ENCODE measurements around the gene NECAB3. TPM values are rescaled to one million over a fixed set of nuclear protein-coding genes. Genes with fewer than 3 reads are reported as not detected.

The NECAB3 gene
- total RNA-seq, 4 donors from 2014 or later = 34.1 to 43.4 (median 39.9) TPM

DNA sequence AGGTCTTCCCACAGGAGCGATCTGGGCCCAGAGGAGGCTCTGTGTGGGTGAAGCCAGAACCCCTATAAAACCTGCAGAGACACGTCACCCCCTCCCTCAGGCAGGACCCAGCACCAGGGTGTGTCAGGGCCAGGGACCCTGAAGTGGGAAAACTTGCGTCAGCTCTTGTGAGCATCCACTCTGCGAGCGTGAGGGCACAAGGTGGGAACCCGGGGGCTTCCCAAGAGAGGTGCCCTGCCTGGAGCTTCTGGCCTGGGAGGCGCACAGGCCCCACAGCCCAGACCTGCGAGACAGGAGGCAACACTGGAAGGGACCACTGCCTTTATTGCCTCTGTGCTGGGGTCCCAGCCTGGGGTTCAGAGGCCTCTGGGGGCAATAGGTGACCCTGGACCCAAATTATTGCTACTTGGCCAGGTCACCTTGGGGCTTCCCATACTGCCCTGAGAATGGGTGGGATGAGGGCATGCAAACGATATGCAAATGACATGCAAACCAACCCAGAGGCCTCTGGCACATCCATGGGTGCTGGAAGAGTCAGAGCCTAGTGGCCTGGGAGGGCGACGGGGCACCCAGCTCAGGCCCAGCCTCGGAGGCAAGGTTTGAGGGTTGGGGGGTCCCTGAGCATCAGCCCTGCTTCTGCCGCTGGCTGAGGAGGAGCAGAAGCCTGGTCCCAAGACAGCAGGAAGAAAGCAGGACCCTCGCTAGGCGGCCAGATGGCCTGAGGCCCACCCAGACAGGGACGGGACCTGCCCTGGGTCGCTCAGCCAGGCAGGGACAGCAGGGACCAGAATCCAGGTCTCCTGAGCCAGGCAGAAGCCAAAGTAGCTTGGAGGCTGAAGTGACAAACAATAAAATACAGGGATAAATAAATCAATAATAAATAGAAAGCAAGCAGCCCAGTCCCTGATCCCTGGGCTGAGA is 17.2 kb downstream of the NECAB3 start:
- 91% methylated on average over 16 of the region's 17 CpGs for WGBS
- no peak overlapping the region for H3K27ac ChIP-seq (replicated peaks in 1 of 4)
- intact Hi-C loops (cut with DNase I) = no loop called here
- peaks cover 13 to 14% (median 14%) of the 10 kb centered on the region in 4 donors for H3K4me1 ChIP-seq
- H3K4me3 ChIP-seq = no peak overlapping the region
- TF ChIP-seq POLR2AphosphoS5 (IDR thresholded peaks at IDR 0.05) = no peak
- no peak for TF ChIP-seq EP300 (IDR thresholded peaks at IDR 0.05)
- TF ChIP-seq CTCF (IDR thresholded peaks at IDR 0.05) = no peak
- TF ChIP-seq POLR2A (IDR thresholded peaks at IDR 0.05; ENCODE audit: low read depth) = no peak
- no peaks in the 10 kb centered on the region for H3K27me3 ChIP-seq
- DNase-seq (ENCODE audit: extremely low spot score) = no peak
- peaks cover 12 to 47% (median 38%) of the 10 kb centered on the region in 4 donors for H3K36me3 ChIP-seq
- H3K9me3 ChIP-seq = no peaks in the 10 kb centered on the region

GRCh38 chr20:33656010-33656782 is 18.0 kb downstream of the NECAB3 start:
- H3K4me3 ChIP-seq = no peak overlapping the region
- no peak for DNase-seq (ENCODE audit: extremely low spot score)
- H3K27me3 ChIP-seq = no peaks in the 10 kb centered on the region
- H3K9me3 ChIP-seq = no peaks in the 10 kb centered on the region
- H3K27ac ChIP-seq (replicated peaks in 1 of 4) = no peak overlapping the region
- 90% methylated on average over 6 of the region's 10 CpGs for WGBS
- peaks cover 13 to 14% (median 14%) of the 10 kb centered on the region in 4 donors for H3K4me1 ChIP-seq
- intact Hi-C loops (cut with DNase I) = no loop called here
- no peak for TF ChIP-seq POLR2AphosphoS5 (IDR thresholded peaks at IDR 0.05)
- TF ChIP-seq EP300 (IDR thresholded peaks at IDR 0.05) = no peak
- no peak for TF ChIP-seq CTCF (IDR thresholded peaks at IDR 0.05)
- TF ChIP-seq POLR2A (IDR thresholded peaks at IDR 0.05; ENCODE audit: low read depth) = no peak
- H3K36me3 ChIP-seq = peaks cover 12 to 47% (median 38%) of the 10 kb centered on the region in 4 donors

- WGBS = 80% methylated on average over 4 of the region's 4 CpGs
- H3K4me3 ChIP-seq = no peak overlapping the region
- intact Hi-C loops (cut with DNase I) = no loop called here
- no peaks in the 10 kb centered on the region for H3K27me3 ChIP-seq
- H3K4me1 ChIP-seq = peaks cover 13 to 14% (median 14%) of the 10 kb centered on the region in 4 donors
- TF ChIP-seq EP300 (IDR thresholded peaks at IDR 0.05) (no peak), CTCF (IDR thresholded peaks at IDR 0.05) (no peak), POLR2AphosphoS5 (IDR thresholded peaks at IDR 0.05) (no peak), POLR2A (IDR thresholded peaks at IDR 0.05; ENCODE audit: low read depth) (no peak)
- peaks cover 12 to 42% (median 36%) of the 10 kb centered on the region in 4 donors for H3K36me3 ChIP-seq
- DNase-seq (ENCODE audit: extremely low spot score) = no peak
- no peak overlapping the region for H3K27ac ChIP-seq (replicated peaks in 1 of 4)
- no peaks in the 10 kb centered on the region for H3K9me3 ChIP-seq
These were observed 19.1 kb downstream of the NECAB3 start for GRCh38 chr20:33655164-33655563.

GRCh38 chr20:33654680-33655161 is 19.5 kb downstream of the NECAB3 start:
- WGBS = 77% methylated on average over 14 of the region's 14 CpGs
- no peak for TF ChIP-seq POLR2AphosphoS5 (IDR thresholded peaks at IDR 0.05)
- TF ChIP-seq CTCF (IDR thresholded peaks at IDR 0.05) = no peak
- no peak for TF ChIP-seq POLR2A (IDR thresholded peaks at IDR 0.05; ENCODE audit: low read depth)
- no peak for TF ChIP-seq EP300 (IDR thresholded peaks at IDR 0.05)
- DNase-seq (ENCODE audit: extremely low spot score) = no peak
- H3K4me1 ChIP-seq = peaks cover 13 to 14% (median 14%) of the 10 kb centered on the region in 4 donors
- no peaks in the 10 kb centered on the region for H3K9me3 ChIP-seq
- no peak overlapping the region for H3K4me3 ChIP-seq
- no peak overlapping the region for H3K27ac ChIP-seq (replicated peaks in 1 of 4)
- no peaks in the 10 kb centered on the region for H3K27me3 ChIP-seq
- H3K36me3 ChIP-seq = peaks cover 12 to 37% (median 31%) of the 10 kb centered on the region in 4 donors
- intact Hi-C loops (cut with DNase I) = loop anchor here (5.0 kb wide), 1 partner anchor 197 kb away; no protein-coding TSS in a partner anchor
